CD4-positive, CD25-positive, alpha-beta regulatory T cell (primary cell): ENCODE measurements around the gene WFDC1. TPM values are rescaled to one million over a fixed set of nuclear protein-coding genes. Genes with fewer than 3 reads are reported as not detected.

Experiments used
- ATAC-seq, 2 donors: fragments of 150-1000 bp; cut with Tn5 transposase; one replicate each; pipeline ENCODE4 v1.10.0; 2021; ENCODE audit warnings: low read depth in 2 of 2, moderate number of reproducible peaks in 2 of 2, moderate library complexity in 1 of 2
- DNase-seq, 3 donors: peaks; one replicate each; pipeline versions ENCODE4 v3.0.0 to v3.0.0-alpha.2; 2012 to 2022; ENCODE audit warnings: mixed read lengths in 1 of 3
- H3K27ac ChIP-seq: one replicate; pipeline ENCODE4 v1.7.0; 2013; ENCODE audit warnings: mild to moderate bottlenecking, low read length; ENCODE audit not compliant: insufficient read depth, poor library complexity, severe bottlenecking
- H3K27me3 ChIP-seq: one replicate; pipeline ENCODE4 v1.7.0; 2013; ENCODE audit warnings: low read length; ENCODE audit not compliant: control insufficient read depth, insufficient read depth
- H3K36me3 ChIP-seq: one replicate; pipeline ENCODE4 v1.7.0; 2013; ENCODE audit warnings: mild to moderate bottlenecking, low read length, moderate library complexity; ENCODE audit not compliant: control insufficient read depth, insufficient read depth
- H3K4me1 ChIP-seq: 2 replicates; pipeline ENCODE4 v1.7.0; 2013; ENCODE audit warnings: mild to moderate bottlenecking, low read length; ENCODE audit not compliant: insufficient read depth, control insufficient read depth, poor library complexity, severe bottlenecking
- H3K4me3 ChIP-seq: one replicate; pipeline ENCODE4 v1.7.0; 2013; ENCODE audit warnings: low read depth, mild to moderate bottlenecking, low read length, moderate library complexity
- H3K9me3 ChIP-seq, 2 experiments: 1 replicate in 1 of 2; 2 replicates in 1 of 2; pipeline ENCODE4 v1.7.0; 2013; ENCODE audit warnings: low read length in 2 of 2, mild to moderate bottlenecking in 1 of 2, moderate library complexity in 1 of 2; ENCODE audit not compliant: control insufficient read depth in 2 of 2
- H3K27ac Mint-ChIP-seq, 3 donors: one replicate each; pipeline ENCODE4 v1.8.0; 2020 to 2022; ENCODE audit warnings: mild to moderate bottlenecking in 3 of 3, mixed read lengths in 3 of 3, moderate library complexity in 2 of 3
- H3K27me3 Mint-ChIP-seq: one replicate; pipeline ENCODE4 v1.8.0; 2022; ENCODE audit warnings: mild to moderate bottlenecking, mixed read lengths
- H3K36me3 Mint-ChIP-seq: one replicate; pipeline ENCODE4 v1.8.0; 2020; ENCODE audit warnings: mixed read lengths
- H3K4me1 Mint-ChIP-seq, 4 donors: one replicate each; pipeline ENCODE4 v1.8.0; 2020 to 2022; ENCODE audit warnings: mixed read lengths in 4 of 4, mild to moderate bottlenecking in 1 of 4
- H3K4me3 Mint-ChIP-seq, 4 donors: one replicate each; pipeline ENCODE4 v1.8.0; 2020 to 2022; ENCODE audit warnings: mild to moderate bottlenecking in 4 of 4, mixed read lengths in 4 of 4, moderate library complexity in 3 of 4
- H3K9me3 Mint-ChIP-seq, 7 donors: one replicate each; pipeline ENCODE4 v1.8.0; 2020 to 2022; ENCODE audit warnings: mixed read lengths in 7 of 7, mild to moderate bottlenecking in 3 of 7, moderate library complexity in 2 of 7
- polyA plus RNA-seq, 4 donors: library from polyadenylated mRNA; unstranded; fragments of 300-500 nt; fragmentation: Illumina TruSeq; gene quantifications; one replicate each; pipeline ENCODE4 v1.2.3, GENCODE V29; 2021
- total RNA-seq: library from RNA; stranded (reverse); gene quantifications from one replicate; pipeline ENCODE4 v1.2.3, GENCODE V29; 2022

The WFDC1 gene
- total and polyA plus RNA-seq, 5 donors from 2014 or later: not detected

GRCh38 chr16:84324434-84325262, 30.0 kb downstream of the WFDC1 start:
- Histone ChIP-seq H3K36me3 (no peaks in the 10 kb centered on the region), H3K27me3 (no peaks in the 10 kb centered on the region), H3K9me3 (no peaks in the 10 kb centered on the region), H3K4me1 (no peaks in the 10 kb centered on the region), H3K27ac (no peak overlapping the region), H3K4me3 (no peak overlapping the region)
- no peaks in the 10 kb centered on the region for H3K36me3 Mint-ChIP-seq
- peaks cover 11% of the 10 kb centered on the region for H3K27me3 Mint-ChIP-seq
- DNase-seq (no peak), ATAC-seq (no peak)
- no peaks in the 10 kb centered on the region for H3K9me3 Mint-ChIP-seq
- no peak overlapping the region for H3K4me3 Mint-ChIP-seq
- H3K4me1 Mint-ChIP-seq: no peaks in the 10 kb centered on the region
- H3K27ac Mint-ChIP-seq: no peak overlapping the region

GRCh38 chr16:84326545-84326944, 31.9 kb downstream of the WFDC1 start:
- Histone ChIP-seq H3K4me3 (no peak overlapping the region), H3K27ac (no peak overlapping the region), H3K4me1 (no peaks in the 10 kb centered on the region), H3K9me3 (no peaks in the 10 kb centered on the region), H3K36me3 (no peaks in the 10 kb centered on the region), H3K27me3 (no peaks in the 10 kb centered on the region)
- Mint-ChIP-seq H3K9me3 (no peaks in the 10 kb centered on the region), H3K36me3 (no peaks in the 10 kb centered on the region), H3K4me3 (no peak overlapping the region), H3K27me3 (no peaks in the 10 kb centered on the region), H3K4me1 (no peaks in the 10 kb centered on the region), H3K27ac (no peak overlapping the region)
- ATAC-seq (no peak), DNase-seq (no peak)

- no peak for DNase-seq
- H3K4me3 ChIP-seq: no peak overlapping the region
- no peaks in the 10 kb centered on the region for H3K27me3 ChIP-seq
- H3K9me3 ChIP-seq: no peaks in the 10 kb centered on the region
- H3K27ac ChIP-seq: no peak overlapping the region
- Mint-ChIP-seq H3K4me3 (no peak overlapping the region), H3K27ac (no peak overlapping the region), H3K36me3 (no peaks in the 10 kb centered on the region), H3K27me3 (no peaks in the 10 kb centered on the region), H3K4me1 (no peaks in the 10 kb centered on the region), H3K9me3 (no peaks in the 10 kb centered on the region)
- no peaks in the 10 kb centered on the region for H3K36me3 ChIP-seq
- H3K4me1 ChIP-seq: no peaks in the 10 kb centered on the region
- no peak for ATAC-seq
These were observed 33.3 kb downstream of the WFDC1 start for GRCh38 chr16:84327926-84328505.

GRCh38 chr16:84329016-84329415, 34.3 kb downstream of the WFDC1 start:
- no peak overlapping the region for H3K27ac Mint-ChIP-seq
- H3K36me3 Mint-ChIP-seq: no peaks in the 10 kb centered on the region
- no peak for DNase-seq
- H3K27me3 Mint-ChIP-seq: no peaks in the 10 kb centered on the region
- Histone ChIP-seq H3K4me3 (no peak overlapping the region), H3K27me3 (no peaks in the 10 kb centered on the region), H3K27ac (no peak overlapping the region), H3K4me1 (no peaks in the 10 kb centered on the region), H3K9me3 (no peaks in the 10 kb centered on the region), H3K36me3 (no peaks in the 10 kb centered on the region)
- H3K4me1 Mint-ChIP-seq: no peaks in the 10 kb centered on the region
- no peak for ATAC-seq
- H3K4me3 Mint-ChIP-seq: no peak overlapping the region
- H3K9me3 Mint-ChIP-seq: no peaks in the 10 kb centered on the region

- DNase-seq (no peak), ATAC-seq (no peak)
- Mint-ChIP-seq H3K27me3 (no peaks in the 10 kb centered on the region), H3K27ac (no peak overlapping the region), H3K4me3 (no peak overlapping the region), H3K9me3 (peaks cover 0 to 3% (median 0%) of the 10 kb centered on the region in 7 donors), H3K36me3 (no peaks in the 10 kb centered on the region), H3K4me1 (no peaks in the 10 kb centered on the region)
- H3K27ac ChIP-seq: no peak overlapping the region
- no peaks in the 10 kb centered on the region for H3K4me1 ChIP-seq
- no peak overlapping the region for H3K4me3 ChIP-seq
- H3K9me3 ChIP-seq: peaks cover 0 to under 1% of the 10 kb centered on the region in 2 experiments
- no peaks in the 10 kb centered on the region for H3K27me3 ChIP-seq
- H3K36me3 ChIP-seq: no peaks in the 10 kb centered on the region
These were observed 35.4 kb downstream of the WFDC1 start for GRCh38 chr16:84329843-84330684.

GRCh38 chr16:84330685-84331050, 36.0 kb downstream of the WFDC1 start:
- H3K4me3 Mint-ChIP-seq: no peak overlapping the region
- Histone ChIP-seq H3K4me1 (no peaks in the 10 kb centered on the region), H3K27me3 (no peaks in the 10 kb centered on the region), H3K9me3 (peaks cover 0 to 2% of the 10 kb centered on the region in 2 experiments), H3K36me3 (no peaks in the 10 kb centered on the region), H3K4me3 (no peak overlapping the region), H3K27ac (no peak overlapping the region)
- ATAC-seq (no peak), DNase-seq (no peak)
- H3K27ac Mint-ChIP-seq: no peak overlapping the region
- no peaks in the 10 kb centered on the region for H3K4me1 Mint-ChIP-seq
- H3K36me3 Mint-ChIP-seq: no peaks in the 10 kb centered on the region
- no peaks in the 10 kb centered on the region for H3K27me3 Mint-ChIP-seq
- H3K9me3 Mint-ChIP-seq: peaks cover 0 to 9% (median 2%) of the 10 kb centered on the region in 7 donors

GRCh38 chr16:84331998-84332780, 37.5 kb downstream of the WFDC1 start:
- no peak overlapping the region for H3K4me3 Mint-ChIP-seq

More at GRCh38 chr16:84331998-84332780, 37.5 kb downstream of the WFDC1 start:
- no peaks in the 10 kb centered on the region for H3K4me1 ChIP-seq
- H3K9me3 ChIP-seq: peaks cover 0 to 2% of the 10 kb centered on the region in 2 experiments
- no peak overlapping the region for H3K4me3 ChIP-seq
- H3K36me3 ChIP-seq: no peaks in the 10 kb centered on the region
- no peaks in the 10 kb centered on the region for H3K36me3 Mint-ChIP-seq
- DNase-seq (no peak), ATAC-seq (no peak)
- no peak overlapping the region for H3K27ac ChIP-seq
- no peaks in the 10 kb centered on the region for H3K27me3 Mint-ChIP-seq
- H3K9me3 Mint-ChIP-seq: peaks cover 0 to 17% (median 4%) of the 10 kb centered on the region in 7 donors
- H3K27me3 ChIP-seq: no peaks in the 10 kb centered on the region
- H3K4me1 Mint-ChIP-seq: no peaks in the 10 kb centered on the region
- no peak overlapping the region for H3K27ac Mint-ChIP-seq
